HG03442 (cell line): ENCODE data around the gene KRT8.
A peak's percentile ranks its signal among the peaks of the same experiment; 100 is the strongest.
"Not testable (repeated sequence)": the region's sequence is repeated elsewhere in the genome, so short reads cannot be mapped to it uniquely, and the experiment has no call there.

Experiments used
- ATAC-seq: cut with Tn5 transposase; IDR thresholded peaks from one replicate; pipeline ENCODE4 v1.9.1; 2021; ENCODE audit warnings: mild to moderate bottlenecking, moderate library complexity; ENCODE audit not compliant: unreplicated experiment

Gene KRT8

GRCh38 chr12:52903285-52903854, 1.5 kb downstream of the KRT8 start:
- peak; percentile 26 for ATAC-seq

GRCh38 chr12:52901715-52902541, 2.9 kb downstream of the KRT8 start:
- no peak for ATAC-seq

- no peak for ATAC-seq
Measured at GRCh38 chr12:52900896-52901714, 3.8 kb downstream of the KRT8 start.

- ATAC-seq = no peak
Measured at GRCh38 chr12:52900166-52900895, 4.5 kb downstream of the KRT8 start.

- no peak for ATAC-seq
Measured at GRCh38 chr12:52899338-52900035, 5.4 kb downstream of the KRT8 start.

- no peak for ATAC-seq
Measured at GRCh38 chr12:52896190-52897100, 8.4 kb downstream of the KRT8 start.

GRCh38 chr12:52895726-52896189, 9.1 kb downstream of the KRT8 start:
- ATAC-seq = no peak

- no peak for ATAC-seq
Measured at GRCh38 chr12:52892974-52893373, 11.9 kb downstream of the KRT8 start.

- ATAC-seq = no peak
Measured at GRCh38 chr12:52892207-52892852, 12.5 kb downstream of the KRT8 start.

GRCh38 chr12:52891044-52891443, 13.8 kb downstream of the KRT8 start:
- ATAC-seq = no peak

GRCh38 chr12:52890417-52890816, 14.5 kb downstream of the KRT8 start:
- ATAC-seq = no peak

GRCh38 chr12:52884526-52885293, 20.2 kb downstream of the KRT8 start:
- no peak for ATAC-seq

GRCh38 chr12:52880499-52880898, 24.4 kb downstream of the KRT8 start:
- not testable (repeated sequence) for ATAC-seq

GRCh38 chr12:52879394-52880351, 25.2 kb downstream of the KRT8 start:
- no peak for ATAC-seq

GRCh38 chr12:52878507-52879393, 26.1 kb downstream of the KRT8 start:
- no peak for ATAC-seq

GRCh38 chr12:52877242-52877641, 27.6 kb downstream of the KRT8 start:
- ATAC-seq = no peak
